Neural progenitor cell (in vitro differentiated cells): ENCODE data around the gene GCNT4. TPM values are rescaled to one million over a fixed set of nuclear protein-coding genes. Genes with fewer than 3 reads are reported as not detected.

Experiments used
- DNase-seq: peaks from one replicate; pipeline ENCODE4 v3.0.0-alpha.2; 2016; ENCODE audit warnings: low spot score
- H2AFZ ChIP-seq: fragments of 200-600 bp; sonication (generic); replicated peaks from 2 replicates; pipeline ENCODE4 v1.6.1; 2016; ENCODE audit warnings: antibody characterized with exemption
- H3F3A ChIP-seq: fragments of 200-600 bp; sonication (generic); 2 replicates; pipeline ENCODE4 v1.6.1; 2016; ENCODE audit warnings: antibody characterized with exemption, low read depth
- H3K27ac ChIP-seq: fragments of 200-600 bp; sonication (generic); 2 replicates; pipeline ENCODE4 v1.5.1; 2016; ENCODE audit warnings: mild to moderate bottlenecking
- H3K27me3 ChIP-seq: fragments of 200-600 bp; sonication (generic); 2 replicates; pipeline ENCODE4 v1.6.1; 2016; ENCODE audit warnings: mild to moderate bottlenecking, moderate library complexity
- H3K36me3 ChIP-seq: fragments of 200-600 bp; sonication (generic); 2 replicates; pipeline ENCODE4 v1.5.1; 2016
- H3K4me1 ChIP-seq: fragments of 200-600 bp; sonication (generic); 2 replicates; pipeline ENCODE4 v1.6.1; 2016; ENCODE audit warnings: mixed run types
- H3K4me2 ChIP-seq: fragments of 200-600 bp; sonication (generic); 2 replicates; pipeline ENCODE4 v1.6.1; 2016
- H3K4me3 ChIP-seq: fragments of 200-600 bp; sonication (generic); 2 replicates; pipeline ENCODE4 v1.5.1; 2016
- H3K79me2 ChIP-seq: fragments of 200-600 bp; sonication (generic); 2 replicates; pipeline ENCODE4 v1.6.1; 2016; ENCODE audit warnings: low read depth
- H3K9ac ChIP-seq: fragments of 200-600 bp; sonication (generic); 2 replicates; pipeline ENCODE4 v1.6.1; 2016
- H3K9me3 ChIP-seq: fragments of 200-600 bp; sonication (generic); 2 replicates; pipeline ENCODE4 v1.5.1; 2016; ENCODE audit warnings: low read depth
- H4K20me1 ChIP-seq: fragments of 200-600 bp; sonication (generic); 2 replicates; pipeline ENCODE4 v1.6.1; 2016; ENCODE audit warnings: low read depth
- H3K27ac Mint-ChIP-seq: 3 replicates; pipeline ENCODE4 v1.8.0; 2021; ENCODE audit warnings: mixed read lengths
- H3K27me3 Mint-ChIP-seq: 2 replicates; pipeline ENCODE4 v1.8.0; 2022; ENCODE audit warnings: low read depth, mild to moderate bottlenecking, inconsistent platforms, moderate library complexity, mixed read lengths; ENCODE audit not compliant: insufficient read depth
- H3K36me3 Mint-ChIP-seq: 3 replicates; pipeline ENCODE4 v1.8.0; 2021; ENCODE audit warnings: mixed read lengths
- H3K4me1 Mint-ChIP-seq: 3 replicates; pipeline ENCODE4 v1.8.0; 2021; ENCODE audit warnings: mixed read lengths
- H3K4me3 Mint-ChIP-seq: 3 replicates; pipeline ENCODE4 v1.8.0; 2021; ENCODE audit warnings: mild to moderate bottlenecking, moderate library complexity, mixed read lengths
- H3K9me3 Mint-ChIP-seq: 3 replicates; pipeline ENCODE4 v1.8.0; 2020; ENCODE audit warnings: mixed read lengths
- CTCF ChIP-seq: fragments of 200-600 bp; sonication (generic); IDR thresholded peaks from 2 replicates; pipeline ENCODE4 v1.5.1; 2017; ENCODE audit warnings: antibody characterized with exemption, mild to moderate bottlenecking
- EZH2 ChIP-seq: fragments of 200-600 bp; sonication (generic); IDR thresholded peaks from 2 replicates; pipeline ENCODE4 v1.6.1; 2017; ENCODE audit warnings: antibody characterized with exemption, mild to moderate bottlenecking, moderate library complexity
- EZH2phosphoT487 ChIP-seq: fragments of 200-600 bp; sonication (generic); IDR thresholded peaks from 2 replicates; pipeline ENCODE4 v1.6.1; 2017; ENCODE audit warnings: antibody characterized with exemption
- total RNA-seq: library from RNA; depleted of rRNA; stranded (reverse); fragments of >200 nt; gene quantifications from 2 replicates; pipeline ENCODE4 v1.2.3, GENCODE V29; 2015; ENCODE audit warnings: low replicate concordance

Gene GCNT4
- total RNA-seq, 1 donor from 2014 or later = 0.17 TPM

- H3K79me2 ChIP-seq = no peaks in the 10 kb centered on the region
- no peaks in the 10 kb centered on the region for H3F3A ChIP-seq
- Mint-ChIP-seq H3K27me3 (peaks cover 2% of the 10 kb centered on the region), H3K36me3 (peaks cover 10% of the 10 kb centered on the region), H3K4me3 (no peak overlapping the region), H3K27ac (no peak overlapping the region), H3K4me1 (no peaks in the 10 kb centered on the region), H3K9me3 (no peaks in the 10 kb centered on the region)
- H3K4me1 ChIP-seq = no peaks in the 10 kb centered on the region
- H3K4me3 ChIP-seq = no peak overlapping the region
- no peak overlapping the region for H3K9ac ChIP-seq
- no peaks in the 10 kb centered on the region for H3K36me3 ChIP-seq
- H2AFZ ChIP-seq = no peak overlapping the region
- no peaks in the 10 kb centered on the region for H3K27me3 ChIP-seq
- no peak for TF ChIP-seq EZH2
- TF ChIP-seq EZH2phosphoT487 = no peak
- TF ChIP-seq CTCF = no peak
- no peaks in the 10 kb centered on the region for H3K9me3 ChIP-seq
- H3K4me2 ChIP-seq = no peak overlapping the region
- H3K27ac ChIP-seq = no peak overlapping the region
- no peak for DNase-seq
- no peaks in the 10 kb centered on the region for H4K20me1 ChIP-seq
Measured at GRCh38 chr5:75044406-75044805, 8.0 kb downstream of the GCNT4 start.

GRCh38 chr5:75043633-75044264 lies 8.6 kb downstream of the GCNT4 start:
- Mint-ChIP-seq H3K9me3 (no peaks in the 10 kb centered on the region), H3K36me3 (peaks cover 10% of the 10 kb centered on the region), H3K27ac (no peak overlapping the region), H3K4me1 (no peaks in the 10 kb centered on the region), H3K27me3 (peaks cover 4% of the 10 kb centered on the region), H3K4me3 (no peak overlapping the region)
- Histone ChIP-seq H3K9ac (no peak overlapping the region), H3K4me1 (no peaks in the 10 kb centered on the region), H3K79me2 (no peaks in the 10 kb centered on the region), H3K27me3 (no peaks in the 10 kb centered on the region), H3K4me3 (no peak overlapping the region), H3K4me2 (no peak overlapping the region), H3K27ac (no peak overlapping the region), H3K36me3 (no peaks in the 10 kb centered on the region), H2AFZ (no peak overlapping the region), H3F3A (no peaks in the 10 kb centered on the region), H4K20me1 (no peaks in the 10 kb centered on the region), H3K9me3 (no peaks in the 10 kb centered on the region)
- no peak for DNase-seq
- TF ChIP-seq EZH2phosphoT487 = no peak
- no peak for TF ChIP-seq CTCF
- TF ChIP-seq EZH2 = no peak

- Histone ChIP-seq H2AFZ (no peak overlapping the region), H3K9me3 (no peaks in the 10 kb centered on the region), H3K27me3 (no peaks in the 10 kb centered on the region), H4K20me1 (no peaks in the 10 kb centered on the region), H3F3A (no peaks in the 10 kb centered on the region), H3K4me2 (no peak overlapping the region), H3K4me1 (no peaks in the 10 kb centered on the region), H3K36me3 (no peaks in the 10 kb centered on the region), H3K9ac (no peak overlapping the region), H3K79me2 (no peaks in the 10 kb centered on the region), H3K27ac (no peak overlapping the region), H3K4me3 (no peak overlapping the region)
- DNase-seq = no peak
- Mint-ChIP-seq H3K27me3 (peaks cover 4% of the 10 kb centered on the region), H3K4me3 (no peak overlapping the region), H3K27ac (no peak overlapping the region), H3K36me3 (peaks cover 10% of the 10 kb centered on the region), H3K9me3 (no peaks in the 10 kb centered on the region), H3K4me1 (no peaks in the 10 kb centered on the region)
- no peak for TF ChIP-seq CTCF
- no peak for TF ChIP-seq EZH2
- no peak for TF ChIP-seq EZH2phosphoT487
Measured at GRCh38 chr5:75042522-75042921, 9.8 kb downstream of the GCNT4 start.
